K562 (cell line): ENCODE results near the gene SYTL5. TPM values are rescaled to one million over a fixed set of nuclear protein-coding genes. Genes with fewer than 3 reads are reported as not detected.

Experiments used
- ATAC-seq: fragments of 200-7000 bp; cut with Tn5 transposase; 3 replicates; pipeline ENCODE4 v1.9.1; 2020; ENCODE audit warnings: moderate library complexity
- BruUV-seq: library from RNA; stranded (reverse); fragments of 400-500 nt; replicated peaks from 2 replicates; lab custom pipeline; 2021; lab: Mats Ljungman, UMichigan
- CTCF ChIA-PET: fragments of 300-600 bp; formaldehyde crosslinking; extraction: SDS; loops from one replicate; lab custom pipeline; 2021; ENCODE audit warnings: low intra/inter-chr PET ratio; lab: Yijun Ruan, JAX
- POLR2A ChIA-PET: fragments of 300-600, 350-650 bp; sonication (Branson Sonifier 250); formaldehyde crosslinking; extraction: SDS; loops from one replicate; lab custom pipeline; 2021; ENCODE audit warnings: antibody characterized with exemption, inconsistent platforms; lab: Yijun Ruan, JAX
- DNase-seq, 4 experiments: peaks; one replicate each; pipeline versions ENCODE4 v3.0.0 to v3.0.0-alpha.2; 2011 to 2018; ENCODE audit warnings: low spot score in 3 of 4, mixed read lengths in 3 of 4; ENCODE audit errors: extremely low read depth in 1 of 4
- FAIRE-seq: peaks from 2 replicates; lab custom pipeline; 2011; peaks lifted over from hg19 to GRCh38; lab: Jason Lieb, UNC
- H2AFZ ChIP-seq: 2 replicates; pipeline ENCODE4 v1.6.0; 2011; ENCODE audit warnings: low read depth, low read length, control low read depth, inconsistent platforms
- H3K27ac ChIP-seq: fragments of 200-600 bp; 3 replicates; pipeline ENCODE4 v1.8.0; 2011; ENCODE audit warnings: low read depth, mild to moderate bottlenecking, control low read depth, inconsistent platforms, low read length, moderate library complexity, mixed read lengths; ENCODE audit errors: extremely low read depth
- H3K27me3 ChIP-seq, 2 experiments: fragments of 300-600 bp in 1 of 2; 2 replicates in 1 of 2; 3 replicates in 1 of 2; pipeline versions ENCODE4 v1.6.0 to v1.8.0; 2011; ENCODE audit warnings: inconsistent platforms in 2 of 2, low read length in 2 of 2, mild to moderate bottlenecking in 1 of 2, mixed read lengths in 1 of 2, moderate library complexity in 1 of 2; ENCODE audit not compliant: control insufficient read depth in 2 of 2, insufficient read depth in 2 of 2
- H3K36me3 ChIP-seq: fragments of 300-600 bp; 3 replicates; pipeline ENCODE4 v1.8.0; 2011; ENCODE audit warnings: mild to moderate bottlenecking, low read length, inconsistent platforms; ENCODE audit not compliant: control insufficient read depth, insufficient read depth
- H3K4me1 ChIP-seq, 2 experiments: fragments of 200-600 bp in 1 of 2; replicated peaks in 1 of 2; 2 replicates in 1 of 2; 3 replicates in 1 of 2; pipeline versions ENCODE4 v1.5.1 to v1.8.0; 2011; ENCODE audit warnings: inconsistent platforms in 2 of 2, low read length in 2 of 2, mild to moderate bottlenecking in 1 of 2, mixed read lengths in 1 of 2, moderate library complexity in 1 of 2; ENCODE audit not compliant: control insufficient read depth in 2 of 2, insufficient read depth in 2 of 2
- H3K4me2 ChIP-seq: 2 replicates; pipeline ENCODE4 v1.6.1; 2011; ENCODE audit warnings: low read length, control low read depth, inconsistent platforms, mixed read lengths; ENCODE audit not compliant: insufficient read depth
- H3K4me3 ChIP-seq: fragments of 200-600 bp; sonication (generic), shearing (Covaris generic); 2 replicates; pipeline ENCODE4 v1.5.1; 2016; ENCODE audit warnings: control low read depth, inconsistent platforms
- H3K79me2 ChIP-seq: fragments of 200-600 bp; 3 replicates; pipeline ENCODE4 v1.8.0; 2011; ENCODE audit warnings: low read length, inconsistent platforms; ENCODE audit not compliant: control insufficient read depth, insufficient read depth
- H3K9ac ChIP-seq, 2 experiments: 2 replicates each; pipeline versions ENCODE4 v1.6.0 to v1.6.1; 2011; ENCODE audit warnings: low read depth in 2 of 2, low read length in 2 of 2, control low read depth in 1 of 2, inconsistent platforms in 1 of 2, mild to moderate bottlenecking in 1 of 2, mixed read lengths in 1 of 2; ENCODE audit not compliant: insufficient read depth in 1 of 2
- H3K9me1 ChIP-seq: one replicate; pipeline ENCODE4 v1.6.0; 2011; ENCODE audit warnings: inconsistent platforms, mild to moderate bottlenecking, low read length, moderate library complexity; ENCODE audit not compliant: control insufficient read depth, insufficient read depth
- H3K9me3 ChIP-seq: replicated peaks from 2 replicates; pipeline ENCODE4 v1.5.1; 2011; ENCODE audit warnings: low read depth, low read length, inconsistent platforms; ENCODE audit not compliant: control insufficient read depth, insufficient read depth
- H4K20me1 ChIP-seq: replicated peaks from 2 replicates; pipeline ENCODE4 v1.6.1; 2011; ENCODE audit warnings: low read length, inconsistent platforms, mixed read lengths; ENCODE audit not compliant: control insufficient read depth, insufficient read depth
- FOXM1 ChIP-seq, 2 experiments: fragments of 450-650 bp in 1 of 2; sonication (generic) in 1 of 2; formaldehyde crosslinking in 1 of 2; IDR thresholded peaks; 2 replicates each; pipeline versions ENCODE4 v1.6.1 to v1.9.0; 2017 to 2022; ENCODE audit warnings: low read depth in 2 of 2, mild to moderate bottlenecking in 2 of 2, missing genetic modification reagents in 1 of 2, moderate library complexity in 1 of 2
- NFRKB ChIP-seq: fragments of 450-650 bp; IDR thresholded peaks from 2 replicates; pipeline ENCODE4 v1.6.1; 2016; ENCODE audit warnings: low read depth
- PHB2 ChIP-seq: fragments of 450-650 bp; IDR thresholded peaks from 2 replicates; pipeline ENCODE4 v1.6.1; 2017; ENCODE audit warnings: low read depth
- RFX1 ChIP-seq: fragments of 450-650 bp; IDR thresholded peaks from 2 replicates; pipeline ENCODE4 v1.6.1; 2016; ENCODE audit warnings: mild to moderate bottlenecking, moderate library complexity
- SIRT6 ChIP-seq: IDR thresholded peaks from one replicate; pipeline ENCODE4 v1.6.1; 2012; ENCODE audit warnings: low read depth, mild to moderate bottlenecking, control low read depth, inconsistent platforms, low read length, moderate library complexity
- SMARCA4 ChIP-seq: fragments of 450-650 bp; IDR thresholded peaks from 2 replicates; pipeline ENCODE4 v1.6.1; 2016
- SRSF7 ChIP-seq: fragments of 200-400 bp; formaldehyde crosslinking; optimal IDR thresholded peaks from 2 replicates; pipeline ENCODE3; 2017; ENCODE audit warnings: mild to moderate bottlenecking, low read depth, low read length
- TEAD1 ChIP-seq, 2 experiments: fragments of 450-650 bp in 1 of 2; sonication (generic) in 1 of 2; formaldehyde crosslinking; IDR thresholded peaks; 2 replicates each; pipeline versions ENCODE4 v1.4.0 to v1.8.0; 2020 to 2022; ENCODE audit warnings: mild to moderate bottlenecking in 2 of 2, missing genetic modification reagents in 1 of 2
- YY1 ChIP-seq, 3 experiments: IDR thresholded peaks; 2 replicates each; pipeline ENCODE4 v1.6.1; 2011; ENCODE audit warnings: low read length in 2 of 3, mild to moderate bottlenecking in 2 of 3, moderate library complexity in 2 of 3, borderline replicate concordance in 1 of 3, control low read depth in 1 of 3, low read depth in 1 of 3; ENCODE audit not compliant: insufficient read depth in 3 of 3, insufficient replicate concordance in 2 of 3, control insufficient read depth in 1 of 3, insufficient read length in 1 of 3; ENCODE audit errors: extremely low read depth in 1 of 3
- ZNF23 ChIP-seq: fragments of 250-450 bp; sonication (Bioruptor Pico); IDR thresholded peaks from 2 replicates; pipeline ENCODE4 v1.4.0; 2020; ENCODE audit warnings: mild to moderate bottlenecking
- ZNF354B ChIP-seq: fragments of 250-450 bp; sonication (Bioruptor Pico); IDR thresholded peaks from 2 replicates; pipeline ENCODE4 v1.4.0; 2020
- ZNF407 ChIP-seq: fragments of 450-650 bp; IDR thresholded peaks from 2 replicates; pipeline ENCODE4 v1.6.1; 2016; ENCODE audit warnings: low read depth
- ZNF766 ChIP-seq: fragments of 200-800 bp; sonication (Bioruptor generic); conservative IDR thresholded peaks from 2 replicates; pipeline ENCODE4 v1.6.1; 2016; ENCODE audit warnings: missing genetic modification characterization, missing compliant biosample characterization
- ZNF785 ChIP-seq: fragments of 250-450 bp; sonication (Bioruptor Pico); IDR thresholded peaks from 2 replicates; pipeline ENCODE4 v1.4.0; 2020; ENCODE audit warnings: mild to moderate bottlenecking
- WGBS: fragments of 100-300 bp; shearing (Covaris generic); methylation state at CpG from one replicate; pipeline ENCODE4 v1.1.6; 2016; ENCODE audit warnings: low coverage, mixed read lengths; ENCODE audit not compliant: insufficient coverage; ENCODE audit errors: missing lambda C conversion rate; 5-methylcytosine and 5-hydroxymethylcytosine counted together
- in situ Hi-C: fragments of 300-500 bp; cut with MboI; formaldehyde crosslinking; loops from 4 replicates; pipeline ENCODE4 v1.15.0; 2018; ENCODE audit warnings: inconsistent platforms, mixed read lengths
- intact Hi-C: fragments of 100-400 bp; cut with micrococcal nuclease; formaldehyde crosslinking; loops from 2 replicates; pipeline ENCODE4 v1.14.2; 2022
- polyA plus RNA-seq, 8 experiments: library from polyadenylated mRNA; depleted of rRNA in 4 of 8; stranded (reverse) in 5 of 8; unstranded in 3 of 8; fragments of >200 nt; fragmentation: Nextera tagmentation in 2 of 8; fragmentation: Illumina TruSeq in 1 of 8; extraction: Ambion mirVana in 2 of 8; extraction: Trizol in 1 of 8; gene quantifications; 2 replicates each; pipeline versions ENCODE4 v1.2.1 to v1.2.3, GENCODE V29; 2011 to 2014; ENCODE audit warnings: inconsistent platforms in 1 of 8, missing spikeins in 1 of 8
- total RNA-seq, 7 experiments: library from RNA; depleted of rRNA in 6 of 7; stranded (reverse); fragments of >200 nt in 6 of 7; fragmentation: Illumina TruSeq in 2 of 7; extraction: Trizol in 2 of 7; gene quantifications; 2 replicates each; pipeline versions ENCODE4 v1.2.1 to v1.2.3, GENCODE V29; 2011 to 2021; ENCODE audit warnings: low replicate concordance in 1 of 7

The SYTL5 gene
- total and polyA plus RNA-seq, 9 of the 15 experiments (the other 6 are each of a cell fraction or from before 2014, with no cell fraction given) = 0.01 to 0.25 (median 0.09) TPM

- Histone ChIP-seq H3K4me1 (no peaks in the 10 kb centered on the region; a peak in 1 of 5 replicates), H3K4me2 (no peak overlapping the region), H3K4me3 (no peak overlapping the region), H4K20me1 (no peaks in the 10 kb centered on the region), H3K79me2 (no peaks in the 10 kb centered on the region), H3K9ac (no peak overlapping the region), H2AFZ (no peak overlapping the region), H3K27me3 (no peaks in the 10 kb centered on the region; a peak in 1 of 5 replicates), H3K27ac (no peak overlapping the region), H3K9me3 (no peaks in the 10 kb centered on the region), H3K9me1 (no peaks in the 10 kb centered on the region), H3K36me3 (no peaks in the 10 kb centered on the region)
- BruUV-seq = no TSS peak
- CTCF ChIA-PET = no interaction called here
- FAIRE-seq (no peak), DNase-seq (no peak), ATAC-seq (no peak)
- intact Hi-C loops (loop anchor here (10.0 kb wide), 2 partner anchors 346 to 666 kb away; no protein-coding TSS in a partner anchor), in situ Hi-C loops (loop anchor here (10.0 to 25.0 kb wide), 3 partner anchors 246 to 658 kb away; no protein-coding TSS in a partner anchor)
- WGBS = 11% methylated on average over 1 of the region's 1 CpG
- POLR2A ChIA-PET = interaction anchor here (0.5 to 0.6 kb wide), 2 partner anchors 36 to 285 kb away, joined by 3 to 6 read pairs; no protein-coding TSS in a partner anchor
- TF ChIP-seq ZNF23 (CRISPR knock-in tag) (no peak), SMARCA4 (no peak), SRSF7 (no peak), YY1 (IDR thresholded peaks at IDR 0.05; ENCODE audit: borderline replicate concordance in 1 of 3, control insufficient read depth in 1 of 3, extremely low read depth in 1 of 3, insufficient read depth in 3 of 3, insufficient read length in 1 of 3, insufficient replicate concordance in 2 of 3, low read depth in 1 of 3, low read length in 2 of 3) (no peak), RFX1 (no peak), ZNF785 (CRISPR knock-in tag) (no peak), ZNF407 (no peak), NFRKB (no peak), SIRT6 (no peak), ZNF766 (no peak), TEAD1 (CRISPR knock-in tag; IDR thresholded peaks at IDR 0.05) (no peak), ZNF354B (CRISPR knock-in tag) (no peak), FOXM1 (IDR thresholded peaks at IDR 0.05; ENCODE audit: low read depth) (no peak), FOXM1 (CRISPR knock-in tag; IDR thresholded peaks at IDR 0.05; ENCODE audit: low read depth) (no peak), PHB2 (no peak)
Measured at GRCh38 chrX:38170556-38170955, 164.2 kb downstream of the SYTL5 start.
